ENCODE results near the gene BIN1.

DNA sequence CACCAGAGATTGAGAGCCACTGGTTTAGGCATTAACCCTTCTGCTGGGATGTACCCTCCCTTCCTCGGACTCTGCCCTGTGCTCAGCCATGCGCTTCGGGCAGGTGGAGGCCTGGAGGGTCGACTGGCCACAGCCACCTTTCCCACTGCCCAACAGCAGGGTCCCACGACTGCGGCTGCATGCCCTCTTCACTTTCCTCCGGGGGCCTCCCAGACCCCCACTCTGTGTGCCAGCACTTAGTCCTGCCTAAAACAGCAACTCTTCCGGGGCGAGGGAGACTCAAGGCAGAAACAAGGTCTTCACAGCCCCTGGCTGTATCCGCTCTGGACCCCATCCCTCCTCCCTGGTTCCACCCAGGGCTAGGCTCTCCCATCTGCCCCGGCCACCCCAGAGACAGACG, 31.3 kb upstream of the BIN1 start:
- TF ChIP-seq CTCF (conservative IDR thresholded peaks at IDR 0.05) (no peak), EZH2 (IDR thresholded peaks at IDR 0.05; ENCODE audit: low read depth) (no peak)

Measured in PC-9 (cell line).